HG03280 (cell line): ENCODE data around the gene SBF1.
"Not testable (repeated sequence)": the region's sequence is repeated elsewhere in the genome, so short reads cannot be mapped to it uniquely, and the experiment has no call there.

Experiments used
- ATAC-seq: cut with Tn5 transposase; IDR thresholded peaks from one replicate; pipeline ENCODE4 v1.9.1; 2021; ENCODE audit warnings: mild to moderate bottlenecking, moderate library complexity; ENCODE audit not compliant: unreplicated experiment

Gene SBF1

DNA sequence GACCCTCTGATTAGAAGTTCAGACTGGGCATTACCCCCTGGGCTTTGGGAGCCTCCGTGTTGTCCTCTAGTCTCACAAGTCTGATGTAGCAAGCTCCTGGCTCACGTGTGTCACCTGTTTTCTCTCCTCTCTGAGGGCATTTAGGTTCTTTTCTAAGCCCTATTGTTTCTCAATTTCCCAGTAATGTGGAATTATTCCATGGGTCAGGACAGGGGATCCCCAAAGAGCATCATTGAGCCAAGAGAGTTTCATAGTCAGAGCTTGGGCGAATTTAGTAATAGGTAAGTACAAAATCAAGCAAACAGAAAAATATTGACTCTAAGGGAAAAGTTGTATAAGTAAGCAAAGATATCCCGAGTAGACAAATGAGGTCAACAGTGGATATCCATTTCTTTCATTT lies 74.4 kb downstream of the SBF1 start:
- ATAC-seq, result no peak

- no peak for ATAC-seq
Measured at GRCh38 chr22:50399751-50400331, 75.0 kb downstream of the SBF1 start.

DNA sequence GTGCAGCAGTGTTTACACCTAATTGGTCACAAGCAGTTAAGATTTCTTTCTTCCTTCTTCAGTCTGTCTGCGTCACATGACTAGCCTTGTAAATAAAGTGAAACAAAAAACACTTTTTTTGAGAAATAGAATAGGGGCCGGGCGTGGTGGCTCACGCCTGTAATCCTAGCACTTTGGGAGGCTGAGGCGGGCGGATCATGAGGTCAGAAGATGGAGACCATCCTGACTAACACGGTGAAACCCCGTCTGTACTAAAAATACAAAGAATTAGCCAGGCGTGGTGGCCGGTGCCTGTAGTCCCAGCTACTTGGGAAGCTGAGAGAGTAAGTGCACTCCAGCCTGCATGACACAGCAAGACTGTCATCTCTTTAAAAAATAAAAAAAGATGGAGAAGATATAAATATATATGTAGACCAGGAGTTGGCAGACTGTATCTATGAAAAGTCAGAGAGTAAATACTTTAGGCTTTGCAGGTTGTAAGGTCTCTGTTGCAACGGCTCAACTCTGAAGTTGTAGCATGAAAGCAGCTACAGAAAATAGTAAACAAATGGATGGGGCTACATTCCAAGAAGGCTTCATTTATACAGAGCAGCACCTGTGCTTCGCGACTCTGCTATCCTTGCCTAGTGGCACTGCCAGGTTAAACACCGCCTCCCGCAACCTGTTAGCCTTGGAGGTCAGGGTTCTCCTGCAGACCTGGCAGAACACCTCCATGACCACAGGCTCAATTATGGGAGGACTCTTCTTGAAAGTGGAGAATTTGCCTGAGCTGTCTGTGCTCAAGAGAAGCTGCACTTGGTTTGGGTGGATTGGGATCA lies 75.8 kb downstream of the SBF1 start:
- ATAC-seq, result no peak

DNA sequence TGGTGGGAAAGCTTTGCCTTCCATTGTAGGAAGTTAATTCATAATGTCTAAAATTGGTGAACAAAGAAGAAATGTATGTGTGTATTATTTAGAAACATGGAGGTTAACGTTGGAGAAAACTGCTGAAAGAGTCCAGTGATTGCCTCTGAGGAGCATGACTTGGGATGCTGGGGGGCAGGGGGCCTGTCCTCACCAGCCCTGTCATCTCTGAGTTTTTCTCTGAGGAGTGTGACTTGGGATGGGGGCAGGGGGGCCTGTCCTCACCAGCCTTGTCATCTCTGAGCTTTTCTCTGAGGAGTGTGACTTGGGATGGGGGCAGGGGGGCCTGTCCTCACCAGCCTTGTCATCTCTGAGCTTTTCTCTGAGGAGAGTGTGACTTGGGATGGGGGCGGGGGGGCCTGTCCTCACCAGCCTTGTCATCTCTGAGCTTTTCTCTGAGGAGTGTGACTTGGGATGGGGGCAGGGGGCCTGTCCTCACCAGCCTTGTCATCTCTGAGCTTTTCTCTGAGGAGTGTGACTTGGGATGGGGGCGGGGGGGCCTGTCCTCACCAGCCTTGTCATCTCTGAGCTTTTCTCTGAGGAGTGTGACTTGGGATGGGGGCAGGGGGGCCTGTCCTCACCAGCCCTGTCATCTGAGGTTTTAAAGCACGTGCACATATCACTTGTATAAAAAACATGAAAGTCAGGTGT lies 77.3 kb downstream of the SBF1 start:
- ATAC-seq, result not testable (repeated sequence)

- ATAC-seq, result no peak
Measured at GRCh38 chr22:50396751-50397370, 78.0 kb downstream of the SBF1 start.
